Neural cell (in vitro differentiated cells): Measurements from ENCODE around the gene HACD4.

Source experiments
- CTCF ChIP-seq: fragments of 450-650 bp; IDR thresholded peaks from 2 replicates; pipeline ENCODE4 v1.5.1; 2014; ENCODE audit warnings: antibody characterized with exemption, mild to moderate bottlenecking, moderate library complexity; ENCODE audit not compliant: poor library complexity, severe bottlenecking
- REST ChIP-seq: IDR thresholded peaks from 2 replicates; pipeline ENCODE4 v1.6.1; 2012; ENCODE audit warnings: borderline replicate concordance

- TF ChIP-seq REST: no peak
- TF ChIP-seq CTCF: no peak
Observed at GRCh38 chr9:21016701-21017491, 14.5 kb downstream of the HACD4 start.
